Peyer's patch (tissue), 4 donors: ENCODE results near the gene SLC16A8. TPM values are rescaled to one million over a fixed set of nuclear protein-coding genes. Genes with fewer than 3 reads are reported as not detected.

Experiments used
- DNase-seq, 3 donors: peaks; one replicate each; pipeline ENCODE4 v3.0.0-alpha.2; 2017 to 2019
- H3K27ac ChIP-seq, 4 donors: fragments of 200-600 bp; sonication (generic); one replicate each; pipeline ENCODE4 v1.5.1; 2016 to 2019
- H3K27me3 ChIP-seq, 2 donors: fragments of 200-600 bp; sonication (generic); one replicate each; pipeline ENCODE4 v1.5.1; 2019
- H3K36me3 ChIP-seq, 3 donors: fragments of 200-600 bp; sonication (generic); one replicate each; pipeline ENCODE4 v1.5.1; 2016 to 2019
- H3K4me1 ChIP-seq, 4 donors: fragments of 200-600 bp; sonication (generic); one replicate each; pipeline ENCODE4 v1.5.1; 2016 to 2019
- H3K4me3 ChIP-seq, 4 donors: fragments of 200-600 bp; sonication (generic); 1 replicate in 3 of 4; 2 replicates in 1 of 4; pipeline ENCODE4 v1.5.1; 2016 to 2019; ENCODE audit warnings: mild to moderate bottlenecking in 1 of 4
- H3K9me3 ChIP-seq, 4 donors: fragments of 200-600 bp; sonication (generic); one replicate each; pipeline ENCODE4 v1.5.1; 2016 to 2019; ENCODE audit warnings: mild to moderate bottlenecking in 1 of 4
- POLR2A ChIP-seq, 2 donors: fragments of 450-650 bp; IDR thresholded peaks; one replicate each; pipeline ENCODE4 v1.5.1; 2017; ENCODE audit warnings: antibody characterized with exemption in 2 of 2, mild to moderate bottlenecking in 2 of 2, moderate library complexity in 2 of 2
- total RNA-seq, 4 donors: library from RNA; depleted of rRNA; stranded (reverse); fragments of >200 nt; gene quantifications; one replicate each; pipeline ENCODE4 v1.1.0, GENCODE V29; 2016
- TF ChIP-seq, protein P1 (sequence below), 6 experiments: fragments of 450-650 bp in 4 of 6; fragments of 200-600 bp in 2 of 6; sonication (generic) in 1 of 6; IDR thresholded peaks; one replicate each; pipeline ENCODE4 v1.5.1; 2017 to 2019; ENCODE audit warnings: antibody characterized with exemption in 6 of 6, mild to moderate bottlenecking in 3 of 6, moderate library complexity in 1 of 6

The SLC16A8 gene
- total RNA-seq, 4 donors from 2014 or later, result not detected

DNA sequence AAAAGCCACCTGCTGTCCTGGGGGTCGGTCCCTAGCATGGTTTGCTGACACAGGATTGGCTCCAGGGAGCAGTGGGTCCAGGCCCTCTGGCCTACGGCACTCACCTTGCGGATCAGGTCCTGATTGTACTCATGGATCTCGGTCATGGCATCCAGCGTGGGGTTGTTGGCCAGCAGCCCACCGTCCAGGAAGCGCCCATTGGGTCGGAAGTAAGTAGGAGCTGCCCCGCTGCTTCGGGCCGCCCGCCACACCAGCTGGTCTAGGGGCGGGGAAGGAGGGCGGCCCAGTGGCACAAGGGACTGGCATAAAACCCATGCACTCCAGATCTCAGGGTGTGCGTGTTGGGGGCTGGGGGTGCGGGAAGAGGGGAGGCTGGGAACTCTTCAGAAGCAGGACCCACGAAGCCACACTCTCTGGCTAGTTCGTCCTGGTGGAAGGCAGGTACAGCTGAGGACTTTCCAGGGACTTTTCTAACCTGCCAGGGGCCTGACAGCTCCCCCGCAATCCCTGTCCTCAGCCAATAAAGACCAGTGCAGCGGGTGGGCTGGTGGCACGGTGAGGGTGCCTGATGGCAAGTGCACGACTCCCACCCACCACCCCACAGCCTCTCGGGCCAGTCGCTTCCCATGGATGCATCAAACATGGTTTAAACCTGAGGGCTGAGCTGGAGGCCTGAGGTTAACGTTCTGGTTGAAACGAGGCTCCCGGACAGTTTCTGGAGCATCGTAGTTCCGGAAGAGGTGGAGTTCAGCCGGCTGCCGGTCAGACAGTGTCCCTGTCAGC, 31.6 kb upstream of the SLC16A8 start:
- Histone ChIP-seq H3K27me3 (no peaks in the 10 kb centered on the region), H3K27ac (no peak overlapping the region), H3K4me3 (no peak overlapping the region), H3K36me3 (peaks cover 0 to 11% (median 0%) of the 10 kb centered on the region in 3 donors), H3K9me3 (no peaks in the 10 kb centered on the region), H3K4me1 (no peaks in the 10 kb centered on the region)
- TF ChIP-seq POLR2A (IDR thresholded peaks at IDR 0.05), result no peak
- TF ChIP-seq, protein P1, sequence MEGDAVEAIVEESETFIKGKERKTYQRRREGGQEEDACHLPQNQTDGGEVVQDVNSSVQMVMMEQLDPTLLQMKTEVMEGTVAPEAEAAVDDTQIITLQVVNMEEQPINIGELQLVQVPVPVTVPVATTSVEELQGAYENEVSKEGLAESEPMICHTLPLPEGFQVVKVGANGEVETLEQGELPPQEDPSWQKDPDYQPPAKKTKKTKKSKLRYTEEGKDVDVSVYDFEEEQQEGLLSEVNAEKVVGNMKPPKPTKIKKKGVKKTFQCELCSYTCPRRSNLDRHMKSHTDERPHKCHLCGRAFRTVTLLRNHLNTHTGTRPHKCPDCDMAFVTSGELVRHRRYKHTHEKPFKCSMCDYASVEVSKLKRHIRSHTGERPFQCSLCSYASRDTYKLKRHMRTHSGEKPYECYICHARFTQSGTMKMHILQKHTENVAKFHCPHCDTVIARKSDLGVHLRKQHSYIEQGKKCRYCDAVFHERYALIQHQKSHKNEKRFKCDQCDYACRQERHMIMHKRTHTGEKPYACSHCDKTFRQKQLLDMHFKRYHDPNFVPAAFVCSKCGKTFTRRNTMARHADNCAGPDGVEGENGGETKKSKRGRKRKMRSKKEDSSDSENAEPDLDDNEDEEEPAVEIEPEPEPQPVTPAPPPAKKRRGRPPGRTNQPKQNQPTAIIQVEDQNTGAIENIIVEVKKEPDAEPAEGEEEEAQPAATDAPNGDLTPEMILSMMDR (IDR thresholded peaks at IDR 0.05), result no peak
- no peak for DNase-seq

DNA sequence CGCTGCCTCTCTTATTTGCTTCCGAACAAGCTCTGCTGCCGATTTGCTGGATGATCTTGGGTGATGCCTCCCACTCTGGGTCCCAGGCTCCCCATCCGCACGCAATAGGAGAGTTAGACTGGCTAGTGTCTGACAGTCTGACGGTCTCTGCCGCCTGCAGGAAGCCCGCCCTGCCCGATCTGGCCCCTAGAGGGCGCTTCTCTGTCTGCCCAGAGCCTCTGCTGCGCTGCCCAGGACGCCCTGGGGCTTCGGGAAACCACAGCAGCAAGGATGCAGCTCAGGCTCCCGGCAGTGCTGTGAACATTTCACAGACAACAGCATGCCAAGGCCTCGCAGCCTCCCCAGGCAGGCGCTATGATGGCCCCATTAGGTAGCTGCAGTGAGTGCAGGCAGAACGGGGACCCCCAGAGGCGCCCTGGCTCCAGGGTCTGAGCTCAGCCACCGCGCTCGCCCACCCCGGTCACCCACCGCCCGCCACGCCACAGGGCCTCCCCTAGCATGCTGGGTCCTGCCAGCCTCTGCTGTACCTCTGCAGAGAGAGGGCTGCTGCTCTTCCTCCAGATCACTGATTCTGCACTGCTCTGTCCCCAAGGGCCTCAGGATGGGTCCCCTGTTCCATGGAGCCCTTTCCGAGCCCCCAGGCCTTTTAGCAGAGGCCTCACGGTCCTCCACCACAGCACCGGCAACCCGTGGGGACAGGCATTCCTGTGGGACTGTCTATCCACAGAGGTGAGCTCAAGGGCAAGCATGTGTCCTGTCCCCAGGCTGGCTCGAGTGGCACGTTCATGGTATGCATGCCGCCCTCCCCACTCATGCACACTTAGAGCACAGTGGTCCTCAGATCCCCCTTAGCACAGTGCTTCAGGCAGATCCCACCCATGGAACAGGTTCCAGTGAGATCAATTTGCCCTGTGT, 30.8 kb upstream of the SLC16A8 start:
- Histone ChIP-seq H3K27ac (no peak overlapping the region), H3K9me3 (no peaks in the 10 kb centered on the region), H3K4me1 (peaks cover 0 to under 1% (median 0%) of the 10 kb centered on the region in 4 donors)

DNA sequence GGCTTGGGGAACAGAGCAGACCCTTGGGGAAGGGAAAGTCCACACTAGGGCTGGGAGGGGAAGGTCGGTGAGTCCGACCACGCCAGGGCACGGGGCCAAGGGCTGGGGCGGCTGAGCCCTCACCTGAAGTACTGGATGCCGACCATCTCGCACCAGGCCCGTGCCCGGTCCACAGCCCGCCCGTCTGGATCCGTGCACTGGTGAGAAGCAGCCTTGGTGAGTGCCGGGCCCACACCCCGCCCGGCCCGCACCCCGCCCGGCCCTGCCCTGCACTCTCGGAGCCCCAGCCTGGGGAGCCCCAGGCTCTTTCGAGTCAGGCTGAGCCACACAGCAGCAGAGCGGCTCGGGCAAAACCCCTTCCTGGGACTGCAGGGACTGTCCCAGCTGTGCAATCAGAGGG, 28.4 kb upstream of the SLC16A8 start:
- Histone ChIP-seq H3K27me3 (no peaks in the 10 kb centered on the region), H3K27ac (peak overlapping the region in 3 of 4 donors; percentile 89 to 97 (median 96)), H3K36me3 (peaks cover 0 to 11% (median 0%) of the 10 kb centered on the region in 3 donors), H3K4me1 (peaks cover 0 to 24% (median 0%) of the 10 kb centered on the region in 4 donors), H3K9me3 (no peaks in the 10 kb centered on the region), H3K4me3 (peak overlapping the region in 2 of 4 donors; percentile 69 to 73)
- no peak for TF ChIP-seq POLR2A (IDR thresholded peaks at IDR 0.05)
- TF ChIP-seq, protein P1 (IDR thresholded peaks at IDR 0.05), result no peak
- peak in 2 of 3 donors; percentile 62 to 79 for DNase-seq

More for the DNA sequence above, 30.8 kb upstream of the SLC16A8 start:
- Histone ChIP-seq H3K27me3 (no peaks in the 10 kb centered on the region), H3K4me3 (no peak overlapping the region), H3K36me3 (peaks cover 0 to 11% (median 0%) of the 10 kb centered on the region in 3 donors)
- TF ChIP-seq POLR2A (IDR thresholded peaks at IDR 0.05), result no peak
- TF ChIP-seq, protein P1 (IDR thresholded peaks at IDR 0.05), result peak; percentile 60 to 91 (median 88)
- peak; percentile 71 to 91 (median 90) for DNase-seq

DNA sequence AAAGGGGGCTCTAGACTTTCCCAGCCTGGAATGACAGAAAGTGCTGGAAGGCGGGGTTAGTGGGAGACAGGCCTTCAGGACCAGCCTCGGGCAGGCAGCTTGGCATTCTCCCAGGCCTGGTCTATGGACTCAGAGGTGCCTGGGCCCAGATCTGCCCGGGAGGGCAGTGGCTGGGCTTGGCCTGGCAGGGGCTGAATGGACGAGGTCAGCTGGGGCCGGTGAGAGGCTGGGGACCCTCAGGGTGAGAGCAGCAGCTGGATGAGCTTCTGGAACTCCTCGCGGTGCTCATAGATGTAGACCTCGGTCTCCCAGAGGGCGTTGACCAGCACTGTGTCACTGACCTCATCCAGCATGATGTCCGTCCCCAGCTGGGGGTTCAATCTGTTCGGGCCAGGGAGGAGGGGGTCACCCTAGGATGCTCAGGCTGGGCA, 28.0 kb upstream of the SLC16A8 start:
- H3K27ac ChIP-seq, result peak overlapping the region in 3 of 4 donors; percentile 89 to 97 (median 96)

More for the DNA sequence above, 28.0 kb upstream of the SLC16A8 start:
- H3K27me3 ChIP-seq, result no peaks in the 10 kb centered on the region
- TF ChIP-seq, protein P1 (IDR thresholded peaks at IDR 0.05), result no peak
- TF ChIP-seq POLR2A (IDR thresholded peaks at IDR 0.05), result peak in 1 of 2 donors; percentile 7
- peaks cover 0 to 26% (median 0%) of the 10 kb centered on the region in 4 donors for H3K4me1 ChIP-seq
- H3K9me3 ChIP-seq, result no peaks in the 10 kb centered on the region
- peaks cover 0 to 11% (median 0%) of the 10 kb centered on the region in 3 donors for H3K36me3 ChIP-seq
- peak overlapping the region in 2 of 4 donors; percentile 69 to 73 for H3K4me3 ChIP-seq
- DNase-seq, result peak in 2 of 3 donors; percentile 64 to 78
